Breast epithelium (tissue), 4 donors: ENCODE measurements around the gene KIF21B. TPM values are rescaled to one million over a fixed set of nuclear protein-coding genes. Genes with fewer than 3 reads are reported as not detected.

Source experiments
- DNase-seq, 2 donors: peaks; one replicate each; pipeline ENCODE4 v3.0.0-alpha.2; 2019; ENCODE audit warnings: low spot score in 2 of 2
- H3K27ac ChIP-seq, 2 donors: fragments of 200-600 bp; sonication (generic) in 1 of 2; one replicate each; pipeline ENCODE4 v1.5.1; 2016 to 2019; ENCODE audit warnings: mild to moderate bottlenecking in 1 of 2
- H3K27me3 ChIP-seq, 2 donors: fragments of 200-600 bp; sonication (generic) in 1 of 2; one replicate each; pipeline versions ENCODE4 v1.5.1 to v1.6.0; 2017 to 2019; ENCODE audit warnings: control low read depth in 1 of 2, mild to moderate bottlenecking in 1 of 2
- H3K36me3 ChIP-seq: fragments of 200-600 bp; one replicate; pipeline ENCODE4 v1.5.1; 2019
- H3K4me1 ChIP-seq, 2 donors: fragments of 200-600 bp; sonication (generic); one replicate each; pipeline ENCODE4 v1.5.1; 2016 to 2019; ENCODE audit warnings: control low read depth in 1 of 2
- H3K4me3 ChIP-seq, 3 donors: fragments of 200-600 bp; sonication (generic); 1 replicate in 2 of 3; 2 replicates in 1 of 3; pipeline ENCODE4 v1.5.1; 2016 to 2019; ENCODE audit warnings: mild to moderate bottlenecking in 3 of 3, moderate library complexity in 2 of 3
- H3K9me3 ChIP-seq, 2 donors: fragments of 200-600 bp; sonication (generic) in 1 of 2; one replicate each; pipeline ENCODE4 v1.5.1; 2016 to 2019; ENCODE audit warnings: control low read depth in 1 of 2
- POLR2A ChIP-seq: fragments of 450-650 bp; IDR thresholded peaks from one replicate; pipeline ENCODE4 v1.6.1; 2016; ENCODE audit warnings: antibody characterized with exemption, mild to moderate bottlenecking, moderate library complexity
- POLR2AphosphoS5 ChIP-seq, 3 donors: sonication (generic); formaldehyde crosslinking; IDR thresholded peaks; one replicate each; pipeline ENCODE4 v1.6.1; 2017; ENCODE audit warnings: antibody characterized with exemption in 3 of 3
- intact Hi-C: fragments of 100-400 bp; cut with DNase I; formaldehyde crosslinking; loops from one replicate; pipeline ENCODE4 v1.15.1; 2023; ENCODE audit warnings: low total_unique reads
- total RNA-seq, 3 donors: library from RNA; depleted of rRNA; stranded (reverse); fragments of >200 nt; gene quantifications; one replicate each; pipeline ENCODE4 v1.1.0, GENCODE V29; 2016
- TF ChIP-seq, protein P1 (sequence below), 3 donors: fragments of 450-650 bp; IDR thresholded peaks; one replicate each; pipeline ENCODE4 v1.5.1; 2016 to 2017; ENCODE audit warnings: antibody characterized with exemption in 3 of 3, mild to moderate bottlenecking in 3 of 3, moderate library complexity in 3 of 3

Gene KIF21B
- total RNA-seq, 3 donors from 2014 or later = 0.96 to 2.6 (median 1.3) TPM

DNA sequence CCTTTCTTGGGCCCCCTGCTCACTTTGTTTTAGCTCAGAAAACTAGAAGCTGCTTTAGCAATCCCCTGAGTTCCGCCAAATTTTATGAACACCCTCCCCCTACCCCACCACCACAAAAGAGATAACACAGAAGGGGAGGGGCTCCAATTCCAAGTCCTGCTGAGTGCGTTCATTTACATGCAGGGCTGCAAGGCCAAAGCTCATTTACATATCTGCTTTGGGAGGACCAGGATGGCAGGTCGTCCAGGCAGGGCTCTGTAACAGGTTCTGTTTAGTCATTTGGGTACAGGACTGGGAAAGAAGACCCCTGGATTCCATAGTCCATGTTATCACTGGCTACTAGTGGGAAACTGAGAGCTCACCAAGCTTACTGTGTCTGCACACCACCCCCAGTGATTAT lies 35.9 kb upstream of the KIF21B start:
- no peak for DNase-seq
- Histone ChIP-seq H3K4me1 (no peaks in the 10 kb centered on the region), H3K27me3 (no peaks in the 10 kb centered on the region), H3K4me3 (no peak overlapping the region), H3K36me3 (no peaks in the 10 kb centered on the region), H3K9me3 (no peaks in the 10 kb centered on the region), H3K27ac (no peak overlapping the region)
- TF ChIP-seq, protein P1, sequence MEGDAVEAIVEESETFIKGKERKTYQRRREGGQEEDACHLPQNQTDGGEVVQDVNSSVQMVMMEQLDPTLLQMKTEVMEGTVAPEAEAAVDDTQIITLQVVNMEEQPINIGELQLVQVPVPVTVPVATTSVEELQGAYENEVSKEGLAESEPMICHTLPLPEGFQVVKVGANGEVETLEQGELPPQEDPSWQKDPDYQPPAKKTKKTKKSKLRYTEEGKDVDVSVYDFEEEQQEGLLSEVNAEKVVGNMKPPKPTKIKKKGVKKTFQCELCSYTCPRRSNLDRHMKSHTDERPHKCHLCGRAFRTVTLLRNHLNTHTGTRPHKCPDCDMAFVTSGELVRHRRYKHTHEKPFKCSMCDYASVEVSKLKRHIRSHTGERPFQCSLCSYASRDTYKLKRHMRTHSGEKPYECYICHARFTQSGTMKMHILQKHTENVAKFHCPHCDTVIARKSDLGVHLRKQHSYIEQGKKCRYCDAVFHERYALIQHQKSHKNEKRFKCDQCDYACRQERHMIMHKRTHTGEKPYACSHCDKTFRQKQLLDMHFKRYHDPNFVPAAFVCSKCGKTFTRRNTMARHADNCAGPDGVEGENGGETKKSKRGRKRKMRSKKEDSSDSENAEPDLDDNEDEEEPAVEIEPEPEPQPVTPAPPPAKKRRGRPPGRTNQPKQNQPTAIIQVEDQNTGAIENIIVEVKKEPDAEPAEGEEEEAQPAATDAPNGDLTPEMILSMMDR (IDR thresholded peaks at IDR 0.05) = no peak
- TF ChIP-seq POLR2AphosphoS5 (IDR thresholded peaks at IDR 0.05) (no peak), POLR2A (no peak)
- intact Hi-C loops = no loop called here

DNA sequence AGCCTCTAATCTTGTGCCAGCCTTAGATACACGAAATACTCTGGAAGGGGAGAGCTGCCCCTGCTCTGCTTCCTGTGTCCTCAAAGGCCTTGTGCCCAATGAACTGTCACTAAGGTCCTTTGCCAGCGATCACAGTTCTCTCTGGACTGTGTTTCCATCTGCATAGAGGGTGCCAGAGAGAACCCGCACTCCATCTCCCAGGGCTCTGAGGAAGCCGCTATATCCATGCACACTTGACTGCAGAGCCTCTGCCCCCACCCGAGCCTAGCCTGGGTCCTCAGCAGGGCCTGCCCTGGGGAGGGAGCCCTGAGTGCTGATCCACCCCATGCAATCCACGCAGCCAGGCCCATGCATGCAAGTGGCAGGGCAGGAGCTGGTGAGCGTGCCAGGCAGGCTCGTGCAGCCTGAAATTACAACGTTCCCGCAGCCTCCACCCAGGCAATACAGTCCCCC lies 30.6 kb upstream of the KIF21B start:
- Histone ChIP-seq H3K9me3 (no peaks in the 10 kb centered on the region), H3K4me3 (no peak overlapping the region), H3K27me3 (peaks cover 0 to 5% of the 10 kb centered on the region in 2 donors), H3K27ac (no peak overlapping the region), H3K4me1 (no peaks in the 10 kb centered on the region), H3K36me3 (no peaks in the 10 kb centered on the region)
- DNase-seq = no peak
- TF ChIP-seq, protein P1 (IDR thresholded peaks at IDR 0.05) = no peak
- TF ChIP-seq POLR2AphosphoS5 (IDR thresholded peaks at IDR 0.05) = no peak
- no peak for TF ChIP-seq POLR2A
- intact Hi-C loops = no loop called here

DNA sequence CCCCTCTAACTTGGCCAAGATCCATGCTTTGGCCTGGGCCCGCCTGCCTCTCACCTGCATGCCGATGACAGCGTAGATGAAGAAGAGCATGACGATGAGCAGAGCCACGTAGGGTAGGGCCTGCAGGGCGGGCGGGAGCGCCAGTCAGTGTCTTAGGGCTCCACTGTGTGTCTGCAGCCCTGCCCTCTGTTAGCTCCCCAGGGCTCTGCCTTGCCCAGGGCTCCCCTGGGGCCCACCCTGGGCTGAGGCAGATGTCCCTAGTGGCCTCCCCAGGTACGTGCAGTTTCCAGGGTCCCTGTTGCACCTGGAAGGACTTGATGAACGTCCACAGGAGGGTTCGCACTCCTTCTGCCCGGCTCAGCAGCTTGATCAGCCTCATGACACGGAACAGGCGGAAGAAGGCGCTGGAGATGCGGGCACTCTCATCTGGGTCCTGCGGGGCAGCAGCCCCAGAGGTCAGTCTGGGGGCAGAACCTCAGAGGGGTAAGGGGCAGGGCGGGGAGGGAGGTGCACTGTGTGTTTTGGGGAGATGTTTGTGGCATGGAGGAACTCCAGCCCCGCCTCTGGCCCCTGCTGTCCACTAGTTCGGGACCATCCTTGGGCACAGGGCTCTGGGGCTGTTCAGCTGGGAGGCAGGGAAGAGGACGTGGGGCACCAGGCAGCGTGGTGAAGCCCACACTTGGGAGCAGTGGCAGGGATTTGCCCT lies 29.8 kb upstream of the KIF21B start:
- no peaks in the 10 kb centered on the region for H3K36me3 ChIP-seq
- H3K27ac ChIP-seq = no peak overlapping the region
- no peaks in the 10 kb centered on the region for H3K4me1 ChIP-seq
- H3K4me3 ChIP-seq = no peak overlapping the region
- H3K27me3 ChIP-seq = peaks cover 0 to 8% of the 10 kb centered on the region in 2 donors
- no peak for DNase-seq
- no peaks in the 10 kb centered on the region for H3K9me3 ChIP-seq
- TF ChIP-seq POLR2A (no peak), POLR2AphosphoS5 (IDR thresholded peaks at IDR 0.05) (no peak)
- intact Hi-C loops = no loop called here

DNA sequence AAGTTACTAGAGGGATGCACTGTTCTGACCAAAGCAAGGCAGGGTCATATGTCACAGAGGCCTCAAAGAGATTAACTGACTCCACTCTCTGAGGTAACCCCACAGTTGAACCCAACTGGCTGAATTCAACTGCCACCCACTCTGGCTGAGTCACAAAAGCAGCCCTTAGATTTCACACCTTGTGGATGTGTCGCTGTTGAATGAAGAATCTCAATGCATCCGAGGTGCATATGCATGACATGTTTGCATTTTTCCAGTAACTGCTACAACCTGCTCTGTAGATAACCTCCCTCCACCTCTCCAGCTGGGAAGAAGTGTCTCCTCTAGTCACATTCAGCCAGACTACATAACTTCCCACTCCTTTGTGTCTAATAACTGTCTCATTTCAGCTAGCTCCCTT lies 27.9 kb upstream of the KIF21B start:
- intact Hi-C loops = no loop called here

DNA sequence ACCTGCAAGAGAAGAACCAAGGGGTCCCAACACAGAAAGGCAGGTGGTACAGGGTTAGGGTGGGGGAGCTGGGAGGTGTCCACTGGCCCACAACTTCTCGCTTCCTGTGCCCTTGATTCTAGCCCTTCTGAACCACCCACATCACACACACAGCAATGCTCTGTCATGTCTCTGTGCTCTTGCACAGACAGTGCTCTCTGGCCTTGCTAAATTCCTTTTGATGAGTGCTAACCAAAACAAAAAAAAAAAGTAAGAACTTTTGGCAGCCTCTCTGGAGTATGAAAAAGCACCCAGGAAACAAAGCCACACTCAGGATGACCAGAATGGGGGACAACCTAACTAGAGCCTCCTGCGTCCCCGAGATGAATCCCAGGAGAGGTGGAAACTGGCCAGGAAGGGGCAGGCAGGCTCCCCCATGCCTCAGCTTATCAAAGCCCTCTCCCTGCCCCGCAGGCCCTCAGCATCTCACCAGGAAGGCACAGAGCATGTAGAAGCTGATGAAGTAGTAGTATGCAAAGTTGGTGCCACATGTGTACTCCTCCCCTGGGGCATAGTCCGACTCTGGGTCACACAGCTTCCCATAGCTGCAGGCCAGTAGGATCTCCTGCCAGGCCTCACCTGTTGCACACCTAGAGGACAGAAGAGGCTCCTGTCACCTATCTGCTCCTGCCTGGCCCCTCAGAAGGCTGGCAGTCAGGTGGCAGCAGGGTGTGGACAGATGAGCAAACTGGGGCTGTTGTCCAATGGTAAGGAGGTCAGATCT lies 27.2 kb upstream of the KIF21B start:
- Histone ChIP-seq H3K4me3 (no peak overlapping the region), H3K27me3 (peaks cover 0 to 18% of the 10 kb centered on the region in 2 donors), H3K4me1 (no peaks in the 10 kb centered on the region), H3K36me3 (no peaks in the 10 kb centered on the region), H3K27ac (no peak overlapping the region), H3K9me3 (no peaks in the 10 kb centered on the region)
- intact Hi-C loops = no loop called here
- no peak for DNase-seq
- TF ChIP-seq, protein P1 (IDR thresholded peaks at IDR 0.05) = no peak
- TF ChIP-seq POLR2AphosphoS5 (IDR thresholded peaks at IDR 0.05) (no peak), POLR2A (no peak)

More for the DNA sequence above, 27.9 kb upstream of the KIF21B start:
- H3K27me3 ChIP-seq = peaks cover 0 to 18% of the 10 kb centered on the region in 2 donors
- no peak overlapping the region for H3K4me3 ChIP-seq
- no peak for DNase-seq
- H3K36me3 ChIP-seq = no peaks in the 10 kb centered on the region
- no peaks in the 10 kb centered on the region for H3K4me1 ChIP-seq
- no peak overlapping the region for H3K27ac ChIP-seq
- H3K9me3 ChIP-seq = no peaks in the 10 kb centered on the region
- no peak for TF ChIP-seq POLR2A
- TF ChIP-seq POLR2AphosphoS5 (IDR thresholded peaks at IDR 0.05) = no peak
- TF ChIP-seq, protein P1 (IDR thresholded peaks at IDR 0.05) = no peak
